ENCODE data around the gene FOS. TPM values are rescaled to one million over a fixed set of nuclear protein-coding genes. Genes with fewer than 3 reads are reported as not detected.
"Not testable (repeated sequence)": the region's sequence is repeated elsewhere in the genome, so short reads cannot be mapped to it uniquely, and the experiment has no call there.

Gene FOS
- total and polyA plus RNA-seq, 2 of the 13 experiments (the other 11 are each of a cell fraction or from before 2014, with no cell fraction given): 15.9 to 24.2 TPM

DNA sequence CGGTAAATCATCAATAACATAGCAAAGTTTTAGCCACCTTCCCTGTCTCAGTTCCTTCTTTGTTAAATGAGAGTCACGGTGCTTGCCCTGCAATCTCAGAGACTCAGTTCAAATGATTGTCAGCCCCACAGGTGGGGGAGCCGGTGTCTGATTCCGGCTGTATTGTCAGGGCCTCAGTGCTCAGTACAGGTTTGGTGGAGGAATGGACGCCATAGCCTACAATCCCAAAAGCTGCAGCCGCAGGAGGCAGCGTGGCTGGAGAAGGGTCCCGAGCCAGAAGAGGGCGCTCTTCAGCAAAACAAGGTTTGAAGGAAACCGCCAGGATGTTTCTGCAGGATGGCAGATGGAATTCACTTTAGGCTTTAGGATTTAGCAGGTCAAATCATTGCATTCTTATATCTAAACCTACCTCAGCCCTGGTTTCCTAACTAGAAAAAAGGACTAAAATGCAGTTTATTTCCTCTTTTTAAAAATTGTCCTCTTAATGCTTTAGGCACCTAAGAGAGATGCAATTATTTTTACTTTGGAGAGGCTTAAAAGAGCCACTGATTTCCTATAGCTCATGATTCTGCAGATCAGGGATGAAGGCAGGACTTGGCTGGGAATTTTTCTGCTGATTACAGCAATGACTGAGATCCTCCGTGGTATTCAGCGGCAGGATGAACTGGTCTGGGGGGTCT lies 29.2 kb downstream of the FOS start (continued):
- TF ChIP-seq, protein P1, sequence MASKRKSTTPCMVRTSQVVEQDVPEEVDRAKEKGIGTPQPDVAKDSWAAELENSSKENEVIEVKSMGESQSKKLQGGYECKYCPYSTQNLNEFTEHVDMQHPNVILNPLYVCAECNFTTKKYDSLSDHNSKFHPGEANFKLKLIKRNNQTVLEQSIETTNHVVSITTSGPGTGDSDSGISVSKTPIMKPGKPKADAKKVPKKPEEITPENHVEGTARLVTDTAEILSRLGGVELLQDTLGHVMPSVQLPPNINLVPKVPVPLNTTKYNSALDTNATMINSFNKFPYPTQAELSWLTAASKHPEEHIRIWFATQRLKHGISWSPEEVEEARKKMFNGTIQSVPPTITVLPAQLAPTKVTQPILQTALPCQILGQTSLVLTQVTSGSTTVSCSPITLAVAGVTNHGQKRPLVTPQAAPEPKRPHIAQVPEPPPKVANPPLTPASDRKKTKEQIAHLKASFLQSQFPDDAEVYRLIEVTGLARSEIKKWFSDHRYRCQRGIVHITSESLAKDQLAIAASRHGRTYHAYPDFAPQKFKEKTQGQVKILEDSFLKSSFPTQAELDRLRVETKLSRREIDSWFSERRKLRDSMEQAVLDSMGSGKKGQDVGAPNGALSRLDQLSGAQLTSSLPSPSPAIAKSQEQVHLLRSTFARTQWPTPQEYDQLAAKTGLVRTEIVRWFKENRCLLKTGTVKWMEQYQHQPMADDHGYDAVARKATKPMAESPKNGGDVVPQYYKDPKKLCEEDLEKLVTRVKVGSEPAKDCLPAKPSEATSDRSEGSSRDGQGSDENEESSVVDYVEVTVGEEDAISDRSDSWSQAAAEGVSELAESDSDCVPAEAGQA (IDR thresholded peaks at IDR 0.05; ENCODE audit: low read depth): no peak
- TF ChIP-seq, protein P1 (CRISPR knock-in tag; IDR thresholded peaks at IDR 0.05; ENCODE audit: borderline replicate concordance): no peak
- TF ChIP-seq EED (CRISPR knock-in tag; IDR thresholded peaks at IDR 0.05) (no peak), ZNF790 (CRISPR knock-in tag; IDR thresholded peaks at IDR 0.05; ENCODE audit: borderline replicate concordance) (no peak), ZNF614 (CRISPR knock-in tag; IDR thresholded peaks at IDR 0.05; ENCODE audit: borderline replicate concordance) (0 out of 2 replicates have a peak, but pooled peaks have one; percentile 49), ZBTB7A (CRISPR knock-in tag; IDR thresholded peaks at IDR 0.05) (no peak), SP4 (CRISPR knock-in tag; IDR thresholded peaks at IDR 0.05) (no peak), GABPA (IDR thresholded peaks at IDR 0.05; ENCODE audit: low read depth, low read length) (no peak), GABPA (CRISPR knock-in tag; IDR thresholded peaks at IDR 0.05; ENCODE audit: low read depth) (no peak), STAT5B (CRISPR knock-in tag; IDR thresholded peaks at IDR 0.05) (no peak), ZMYM4 (CRISPR knock-in tag; IDR thresholded peaks at IDR 0.05) (0 out of 2 replicates have a peak, but pooled peaks have one; percentile 16), FOSL1 (CRISPR knock-in tag; IDR thresholded peaks at IDR 0.05; ENCODE audit: borderline replicate concordance) (no peak), ZBTB38 (CRISPR knock-in tag; IDR thresholded peaks at IDR 0.05) (no peak), HOXA7 (CRISPR knock-in tag; IDR thresholded peaks at IDR 0.05) (no peak), ZEB1 (IDR thresholded peaks at IDR 0.05; ENCODE audit: insufficient replicate concordance, low read depth) (no peak)
- TF ChIP-seq, protein P2, sequence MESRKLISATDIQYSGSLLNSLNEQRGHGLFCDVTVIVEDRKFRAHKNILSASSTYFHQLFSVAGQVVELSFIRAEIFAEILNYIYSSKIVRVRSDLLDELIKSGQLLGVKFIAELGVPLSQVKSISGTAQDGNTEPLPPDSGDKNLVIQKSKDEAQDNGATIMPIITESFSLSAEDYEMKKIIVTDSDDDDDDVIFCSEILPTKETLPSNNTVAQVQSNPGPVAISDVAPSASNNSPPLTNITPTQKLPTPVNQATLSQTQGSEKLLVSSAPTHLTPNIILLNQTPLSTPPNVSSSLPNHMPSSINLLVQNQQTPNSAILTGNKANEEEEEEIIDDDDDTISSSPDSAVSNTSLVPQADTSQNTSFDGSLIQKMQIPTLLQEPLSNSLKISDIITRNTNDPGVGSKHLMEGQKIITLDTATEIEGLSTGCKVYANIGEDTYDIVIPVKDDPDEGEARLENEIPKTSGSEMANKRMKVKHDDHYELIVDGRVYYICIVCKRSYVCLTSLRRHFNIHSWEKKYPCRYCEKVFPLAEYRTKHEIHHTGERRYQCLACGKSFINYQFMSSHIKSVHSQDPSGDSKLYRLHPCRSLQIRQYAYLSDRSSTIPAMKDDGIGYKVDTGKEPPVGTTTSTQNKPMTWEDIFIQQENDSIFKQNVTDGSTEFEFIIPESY (CRISPR knock-in tag; IDR thresholded peaks at IDR 0.05): peak; percentile 89

DNA sequence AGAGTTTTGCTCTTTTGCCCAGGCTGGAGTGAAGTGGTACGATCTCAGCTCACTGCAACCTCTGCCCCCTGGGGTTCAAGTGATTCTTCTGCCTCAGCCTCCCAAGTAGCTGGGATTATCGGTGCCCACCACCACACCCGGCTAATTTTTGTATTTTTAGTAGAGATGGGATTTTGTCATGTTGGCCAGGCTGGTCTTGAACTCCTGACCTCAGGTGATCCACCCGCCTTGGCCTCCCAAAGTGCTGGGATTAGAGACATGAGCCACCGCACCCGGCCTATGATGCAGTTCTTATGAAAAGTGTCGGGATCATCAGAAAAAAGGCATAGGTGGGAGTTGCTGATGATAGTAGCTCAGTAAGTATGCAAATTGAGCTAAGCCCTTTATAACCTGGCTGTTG lies 30.4 kb downstream of the FOS start:
- H4K20me1 ChIP-seq (ENCODE audit: insufficient read depth, low read length); DNase-seq (ENCODE audit: low spot score); H3K9me3 ChIP-seq (ENCODE audit: low read length); H3K4me2 ChIP-seq (ENCODE audit: low read depth, low read length); H3K79me2 ChIP-seq (ENCODE audit: insufficient read depth, low read length); H3K4me1 ChIP-seq (ENCODE audit: insufficient read depth, low read length); H3K27ac ChIP-seq (ENCODE audit: extremely low read length, insufficient read depth, low read length); POLR2A ChIA-PET; ATAC-seq; H2AFZ ChIP-seq (ENCODE audit: low read length); BruUV-seq (replicated peaks); H3K9ac ChIP-seq (ENCODE audit: insufficient read depth, low read depth, low read length); FAIRE-seq; H3K4me3 ChIP-seq (replicated peaks in 1 of 3; ENCODE audit: insufficient read depth in 1 of 3, low read depth in 2 of 3, low read length in 3 of 3); H3K27me3 ChIP-seq (ENCODE audit: control insufficient read depth in 1 of 2, insufficient read depth in 2 of 2, low read length in 2 of 2); H3K36me3 ChIP-seq (replicated peaks in 1 of 2; ENCODE audit: control insufficient read depth in 1 of 2, insufficient read depth in 2 of 2, low read length in 2 of 2): not testable (repeated sequence)
- in situ Hi-C loops (cut with HindIII; ENCODE audit: extremely low pct_ligation_motif_present, low pct_unique_long_range_greater_than_20kb) (loop anchor here (5.0 kb wide), 2 partner anchors 178 to 253 kb away; no protein-coding TSS in a partner anchor), intact Hi-C loops (cut with micrococcal nuclease; ENCODE audit: unreplicated experiment) (loop anchor here (5.0 kb wide), 1 partner anchor 118 kb away; the partner anchor contains the start of gene JDP2)
- CTCF ChIA-PET (ENCODE audit: low intra/inter-chr PET ratio, low total read pairs): interaction anchor here (1.2 to 3.5 kb wide), 3 partner anchors 180 to 344 kb away, joined by 3 to 46 read pairs (median 14); no protein-coding TSS in a partner anchor
- 50% methylated on average over 7 of the region's 7 CpGs for WGBS (ENCODE audit: low lambda C conversion rate)
